Fibroblast of mammary gland (primary cell): ENCODE results near the gene ROBO2.

Experiments used
- DNase-seq: peaks from one replicate; pipeline ENCODE4 v3.0.0-alpha.2; 2010; ENCODE audit warnings: low read depth
- H3K4me3 ChIP-seq: 2 replicates; pipeline ENCODE4 v1.5.1; 2011; ENCODE audit warnings: low read depth, mild to moderate bottlenecking, low read length, moderate library complexity; ENCODE audit not compliant: control insufficient read depth
- TF ChIP-seq, protein P1 (sequence below): conservative IDR thresholded peaks from 2 replicates; pipeline ENCODE4 v1.5.1; 2011; ENCODE audit warnings: low read depth, low read length, inconsistent platforms; ENCODE audit not compliant: control insufficient read depth, insufficient read depth

The ROBO2 gene

DNA sequence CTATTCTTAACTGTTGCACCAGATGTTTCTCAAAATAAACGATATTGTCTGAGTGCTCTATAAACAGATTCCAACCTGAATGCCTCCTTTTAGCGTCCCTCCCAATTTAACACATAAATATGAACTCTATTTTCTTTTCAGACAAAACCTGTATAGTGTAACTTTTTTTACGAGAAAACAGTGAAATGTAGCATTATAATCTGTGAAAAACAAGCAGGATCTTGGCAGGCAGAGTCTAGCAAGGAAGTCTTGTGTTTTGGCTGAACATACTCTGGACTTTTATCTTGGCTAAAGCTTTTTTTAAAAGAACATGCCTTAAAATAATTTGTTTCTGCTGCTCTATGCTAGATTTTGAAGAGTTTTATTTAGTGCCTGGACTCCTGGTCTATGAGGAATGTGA lies 150.5 kb downstream of the ROBO2 start:
- DNase-seq = no peak
- TF ChIP-seq, protein P1, sequence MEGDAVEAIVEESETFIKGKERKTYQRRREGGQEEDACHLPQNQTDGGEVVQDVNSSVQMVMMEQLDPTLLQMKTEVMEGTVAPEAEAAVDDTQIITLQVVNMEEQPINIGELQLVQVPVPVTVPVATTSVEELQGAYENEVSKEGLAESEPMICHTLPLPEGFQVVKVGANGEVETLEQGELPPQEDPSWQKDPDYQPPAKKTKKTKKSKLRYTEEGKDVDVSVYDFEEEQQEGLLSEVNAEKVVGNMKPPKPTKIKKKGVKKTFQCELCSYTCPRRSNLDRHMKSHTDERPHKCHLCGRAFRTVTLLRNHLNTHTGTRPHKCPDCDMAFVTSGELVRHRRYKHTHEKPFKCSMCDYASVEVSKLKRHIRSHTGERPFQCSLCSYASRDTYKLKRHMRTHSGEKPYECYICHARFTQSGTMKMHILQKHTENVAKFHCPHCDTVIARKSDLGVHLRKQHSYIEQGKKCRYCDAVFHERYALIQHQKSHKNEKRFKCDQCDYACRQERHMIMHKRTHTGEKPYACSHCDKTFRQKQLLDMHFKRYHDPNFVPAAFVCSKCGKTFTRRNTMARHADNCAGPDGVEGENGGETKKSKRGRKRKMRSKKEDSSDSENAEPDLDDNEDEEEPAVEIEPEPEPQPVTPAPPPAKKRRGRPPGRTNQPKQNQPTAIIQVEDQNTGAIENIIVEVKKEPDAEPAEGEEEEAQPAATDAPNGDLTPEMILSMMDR = no peak
- H3K4me3 ChIP-seq = no peak overlapping the region

- no peak overlapping the region for H3K4me3 ChIP-seq
- TF ChIP-seq, protein P1 = no peak
- no peak for DNase-seq
These were observed 151.1 kb downstream of the ROBO2 start for GRCh38 chr3:77191014-77191413.

DNA sequence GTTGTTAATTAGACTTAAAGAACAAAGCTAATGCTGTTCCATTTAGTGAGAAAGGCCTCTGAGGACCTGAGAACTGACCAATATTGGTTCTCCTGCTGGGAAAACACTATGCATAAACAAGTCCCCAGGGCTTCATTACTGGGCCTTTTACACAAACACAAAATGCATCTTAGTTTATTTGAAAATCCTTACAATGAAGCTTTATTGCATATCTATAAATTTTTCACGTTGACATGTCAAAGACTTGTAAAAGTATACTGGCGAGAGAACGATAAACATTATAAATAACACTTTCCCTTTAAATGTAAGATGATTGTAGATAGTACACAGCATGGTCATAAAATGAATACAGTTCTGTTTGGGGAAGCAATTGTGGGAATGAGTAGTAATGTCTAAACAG lies 151.7 kb downstream of the ROBO2 start:
- H3K4me3 ChIP-seq = no peak overlapping the region
- TF ChIP-seq, protein P1 = no peak

GRCh38 chr3:77195766-77196545 lies 156.1 kb downstream of the ROBO2 start:
- TF ChIP-seq, protein P1 = no peak
- no peak for DNase-seq
- H3K4me3 ChIP-seq = no peak overlapping the region

More for the DNA sequence above, 151.7 kb downstream of the ROBO2 start:
- no peak for DNase-seq

GRCh38 chr3:77197408-77197807 lies 157.5 kb downstream of the ROBO2 start:
- TF ChIP-seq, protein P1 = no peak
- DNase-seq = no peak
- H3K4me3 ChIP-seq = no peak overlapping the region

- DNase-seq = no peak
- TF ChIP-seq, protein P1 = no peak
These were observed 164.0 kb downstream of the ROBO2 start for GRCh38 chr3:77203851-77204250.

More at GRCh38 chr3:77203851-77204250, 164.0 kb downstream of the ROBO2 start:
- H3K4me3 ChIP-seq = no peak overlapping the region
